Superior temporal gyrus (tissue), 1 donor: Measurements from ENCODE around the gene ANKS4B.
A peak's percentile ranks its signal among the peaks of the same experiment; 100 is the strongest.
"Not testable (repeated sequence)": the region's sequence is repeated elsewhere in the genome, so short reads cannot be mapped to it uniquely, and the experiment has no call there.

ENCODE experiments used
- DNase-seq: peaks from one replicate; pipeline ENCODE4 v3.0.0-alpha.2; 2016; ENCODE audit errors: extremely low spot score

ANKS4B gene

DNA sequence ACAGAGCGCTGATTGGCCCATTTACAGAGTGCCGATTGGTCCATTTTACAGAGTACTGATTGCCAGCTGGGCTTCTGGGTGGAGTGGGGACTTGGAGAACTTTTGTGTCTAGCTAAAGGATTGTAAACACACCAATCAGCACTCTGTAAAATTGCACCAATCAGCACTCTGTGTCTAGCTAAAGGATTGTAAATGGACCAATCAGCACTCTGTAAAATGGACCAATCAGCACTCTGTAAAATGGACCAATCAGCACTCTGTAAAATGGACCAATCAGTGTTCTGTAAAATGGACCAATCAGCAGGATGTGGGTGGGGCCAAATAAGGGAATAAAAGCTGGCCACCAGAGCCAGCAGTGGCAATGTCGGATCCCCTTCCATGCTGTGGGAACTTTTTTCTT, 56.3 kb downstream of the ANKS4B start:
- not testable (repeated sequence) for DNase-seq

DNA sequence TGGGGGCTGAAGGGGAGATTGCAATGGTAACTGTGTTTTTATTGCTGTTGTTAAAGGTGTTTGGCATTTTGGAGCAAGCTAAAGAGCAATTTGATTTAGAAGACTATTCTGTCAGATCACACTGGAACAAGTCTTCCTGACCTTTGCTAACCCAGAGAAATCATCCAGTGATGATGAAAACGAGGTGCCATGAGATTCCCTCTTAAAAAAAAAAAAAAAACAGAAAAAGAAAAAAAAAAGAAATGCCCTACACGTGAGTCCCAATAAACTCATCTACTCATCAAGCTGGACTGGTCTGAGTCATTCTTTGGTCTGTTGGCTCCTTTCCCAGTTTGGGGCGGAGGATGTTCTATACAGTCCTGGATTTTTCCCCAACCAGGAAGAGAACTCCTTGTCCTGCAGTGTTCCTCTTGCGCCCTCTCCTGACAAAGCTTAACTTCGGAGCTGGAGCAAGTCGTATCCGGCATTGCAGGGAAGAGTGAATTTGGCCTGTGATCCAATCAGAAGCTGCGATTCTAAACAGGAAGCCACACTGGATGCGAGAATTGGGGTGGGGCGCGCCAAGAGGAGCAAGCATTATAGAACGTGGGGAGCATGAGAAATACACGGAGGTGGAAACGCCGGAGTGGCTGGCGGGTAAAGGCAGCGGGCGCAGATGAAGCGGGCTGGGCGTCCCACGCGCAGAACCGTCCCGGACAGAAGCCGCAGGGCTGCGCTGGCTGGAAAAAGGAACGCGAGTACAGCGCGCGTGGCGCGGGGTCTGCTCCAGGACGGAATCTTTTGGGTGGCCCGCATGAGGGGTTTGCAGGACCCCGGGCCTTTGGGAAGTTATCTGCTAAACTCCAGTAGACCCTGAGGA, 67.0 kb downstream of the ANKS4B start:
- peak; percentile 96 for DNase-seq

DNA sequence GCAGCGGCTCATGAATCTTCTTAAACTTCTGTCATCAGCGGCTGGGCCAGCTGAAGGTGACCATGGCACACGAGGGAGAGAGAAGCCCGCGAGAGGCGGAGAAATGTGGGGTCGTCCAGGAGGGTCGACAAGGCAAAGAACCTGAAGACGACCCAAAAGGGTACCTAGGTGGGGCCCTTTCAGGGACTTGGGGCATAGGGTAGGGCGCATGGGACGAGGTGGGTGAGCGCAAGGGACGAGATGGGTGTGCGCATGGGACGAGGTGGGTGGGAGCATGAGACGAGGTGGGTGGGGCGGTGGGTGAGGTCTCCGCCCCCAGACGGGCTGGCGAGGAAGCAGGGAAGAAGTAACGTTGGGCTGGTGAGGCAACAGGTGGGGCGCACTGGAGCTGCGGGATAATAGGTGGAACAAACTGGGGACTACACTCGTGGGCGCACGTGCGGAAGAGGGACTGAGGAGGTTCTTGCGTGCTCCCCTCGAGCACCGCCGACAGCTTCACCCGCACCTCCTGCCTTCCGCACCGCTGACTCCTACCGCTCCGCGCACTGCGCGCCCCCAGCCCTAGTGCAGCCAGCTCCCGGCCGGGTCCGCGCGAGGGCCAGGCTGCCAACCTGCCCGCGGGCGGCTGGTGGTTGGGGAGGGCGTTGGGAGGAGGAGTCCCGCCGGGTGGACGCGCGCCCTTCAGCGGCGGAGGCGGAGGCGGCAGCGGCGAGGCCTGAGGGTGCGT, 67.8 kb downstream of the ANKS4B start:
- no peak for DNase-seq

DNA sequence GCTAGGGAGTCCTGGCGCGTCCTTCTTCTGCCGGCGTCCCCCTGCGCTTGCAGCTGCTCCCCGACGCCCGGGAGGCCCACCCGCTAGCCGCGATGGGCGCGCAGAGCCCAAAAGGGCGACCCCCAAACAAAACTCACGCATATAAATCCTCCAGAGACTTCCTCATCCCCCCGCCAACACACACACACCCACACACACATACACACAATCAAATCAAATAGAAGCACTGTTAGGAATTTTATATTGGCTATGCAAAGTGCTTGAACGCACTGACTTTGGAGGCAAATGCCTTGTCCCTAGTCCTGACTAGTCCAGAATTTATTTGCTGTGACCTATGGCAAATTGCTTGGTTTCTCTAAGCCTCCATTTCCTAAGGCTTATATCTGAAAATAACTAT, 68.4 kb downstream of the ANKS4B start:
- DNase-seq: no peak

DNA sequence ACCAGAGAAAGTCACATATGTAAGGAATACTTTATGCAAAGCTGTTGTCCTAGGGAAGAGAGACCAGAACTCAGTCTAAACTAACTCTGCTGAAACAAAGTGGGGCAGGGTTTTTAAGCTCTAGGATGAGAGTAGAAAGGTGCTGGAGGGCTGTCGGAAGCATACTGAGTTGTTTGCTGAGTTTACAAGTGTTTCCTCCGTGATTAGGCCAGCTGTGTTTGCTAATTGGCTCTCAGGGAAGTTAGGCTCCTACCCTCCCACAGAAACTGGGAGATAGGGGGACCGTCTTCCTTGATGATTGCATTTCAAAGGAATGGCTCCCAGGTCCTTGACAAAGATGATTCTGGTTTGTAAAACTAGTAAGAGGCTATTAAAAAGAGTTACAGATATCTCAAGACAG, 69.0 kb downstream of the ANKS4B start:
- no peak for DNase-seq

DNA sequence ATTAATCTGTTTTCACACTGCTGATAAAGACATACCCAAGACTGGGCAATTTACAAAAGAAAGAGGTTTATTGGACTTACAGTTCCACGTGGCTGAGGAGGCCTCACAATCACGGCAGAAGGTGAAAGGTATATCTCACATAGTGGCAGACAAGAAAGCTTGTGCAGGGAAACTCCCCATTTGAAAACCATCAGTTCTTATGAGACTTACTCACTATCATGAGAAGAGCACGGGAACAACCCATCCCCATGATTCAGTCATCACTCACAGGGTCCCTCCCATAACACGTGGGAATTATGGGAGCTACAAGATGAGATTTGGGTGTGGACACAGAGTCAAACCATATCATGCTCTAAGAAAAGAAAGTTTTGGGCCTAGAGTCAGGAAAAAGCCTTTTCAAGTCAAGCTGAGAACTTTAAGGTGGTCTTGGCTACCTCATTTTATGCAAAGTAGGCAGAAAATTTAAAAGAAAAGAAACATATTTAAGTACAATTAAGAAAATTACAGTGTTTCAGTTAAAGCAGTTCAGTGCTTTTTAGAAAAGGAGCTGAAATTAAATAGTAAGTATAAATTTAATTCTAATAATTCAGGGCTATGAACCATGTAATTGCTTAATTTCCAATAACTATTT, 69.5 kb downstream of the ANKS4B start:
- DNase-seq: no peak
